RWPE2 (cell line): Measurements from ENCODE around the gene GPR17.

Source experiments
- ATAC-seq: fragments of 200-7000 bp; cut with Tn5 transposase; 3 replicates; pipeline ENCODE4 v1.9.1; 2021; ENCODE audit warnings: low read depth
- DNase-seq: peaks from one replicate; pipeline ENCODE4 v3.0.0-alpha.2; 2020; ENCODE audit warnings: low spot score
- H3K27ac ChIP-seq: fragments of 450-650 bp; 2 replicates; pipeline ENCODE4 v1.5.1; 2017; ENCODE audit warnings: mild to moderate bottlenecking; ENCODE audit not compliant: poor library complexity, severe bottlenecking
- H3K27me3 ChIP-seq: fragments of 250-450 bp; sonication (Bioruptor Pico); 2 replicates; pipeline ENCODE4 v1.5.1; 2021; ENCODE audit warnings: mild to moderate bottlenecking, moderate library complexity; ENCODE audit not compliant: insufficient read depth, poor library complexity, severe bottlenecking
- H3K36me3 ChIP-seq: fragments of 250-450 bp; sonication (Bioruptor Pico); 2 replicates; pipeline ENCODE4 v1.5.1; 2020; ENCODE audit warnings: low read depth, mild to moderate bottlenecking, moderate library complexity
- H3K4me1 ChIP-seq: fragments of 250-450 bp; sonication (Bioruptor Pico); 2 replicates; pipeline ENCODE4 v1.5.1; 2021; ENCODE audit warnings: mild to moderate bottlenecking, moderate library complexity; ENCODE audit not compliant: insufficient read depth, poor library complexity, severe bottlenecking
- H3K4me3 ChIP-seq: fragments of 250-450 bp; sonication (Bioruptor Pico); 2 replicates; pipeline ENCODE4 v1.5.1; 2021; ENCODE audit warnings: mild to moderate bottlenecking, moderate library complexity; ENCODE audit not compliant: severe bottlenecking
- H3K9me3 ChIP-seq: fragments of 250-450 bp; sonication (Bioruptor Pico); 2 replicates; pipeline ENCODE4 v1.5.1; 2021; ENCODE audit warnings: mild to moderate bottlenecking, moderate library complexity; ENCODE audit not compliant: severe bottlenecking
- CTCF ChIP-seq: fragments of 450-650 bp; IDR thresholded peaks from one replicate; pipeline ENCODE4 v1.5.1; 2017; ENCODE audit warnings: mild to moderate bottlenecking, moderate library complexity; ENCODE audit not compliant: poor library complexity, severe bottlenecking

Gene GPR17

GRCh38 chr2:127645395-127646291 lies at the start of gene GPR17:
Gene GPR17, plus strand, starts transcription at chr2:127646153. Its CDS starts 4,583 bp downstream, at chr2:127650736.
- ATAC-seq: no peak
- Histone ChIP-seq H3K27ac (peak within 1 kb of the TSS; percentile 28), H3K9me3 (no peaks in the 10 kb centered on the region), H3K27me3 (no peaks in the 10 kb centered on the region), H3K36me3 (no peaks in the 10 kb centered on the region), H3K4me1 (peaks cover 11% of the 10 kb centered on the region), H3K4me3 (no peak within 1 kb of the TSS)
- TF ChIP-seq CTCF: no peak
- DNase-seq: no peak

GRCh38 chr2:127596311-127597045 lies 49.5 kb upstream of the GPR17 start:
- TF ChIP-seq CTCF: no peak
- H3K4me1 ChIP-seq: no peaks in the 10 kb centered on the region
- no peak for DNase-seq
- no peaks in the 10 kb centered on the region for H3K9me3 ChIP-seq
- H3K4me3 ChIP-seq: no peak overlapping the region
- no peak for ATAC-seq
- no peak overlapping the region for H3K27ac ChIP-seq
- H3K27me3 ChIP-seq: no peaks in the 10 kb centered on the region
- H3K36me3 ChIP-seq: no peaks in the 10 kb centered on the region

- peak overlapping the region; percentile 4 for H3K27ac ChIP-seq
- DNase-seq: no peak
These were observed 48.6 kb upstream of the GPR17 start for GRCh38 chr2:127597046-127597983.

GRCh38 chr2:127597984-127598380 lies 48.0 kb upstream of the GPR17 start:
- Histone ChIP-seq H3K4me3 (no peak overlapping the region), H3K36me3 (no peaks in the 10 kb centered on the region), H3K4me1 (no peaks in the 10 kb centered on the region), H3K27ac (peak overlapping the region; percentile 4), H3K9me3 (no peaks in the 10 kb centered on the region), H3K27me3 (no peaks in the 10 kb centered on the region)
- TF ChIP-seq CTCF: no peak
- ATAC-seq: peak; percentile 56; the same call in 1 of the 3 replicates
- DNase-seq: no peak

More at GRCh38 chr2:127597046-127597983, 48.6 kb upstream of the GPR17 start:
- Histone ChIP-seq H3K4me3 (no peak overlapping the region), H3K9me3 (no peaks in the 10 kb centered on the region), H3K27me3 (no peaks in the 10 kb centered on the region), H3K4me1 (no peaks in the 10 kb centered on the region), H3K36me3 (no peaks in the 10 kb centered on the region)
- no peak for TF ChIP-seq CTCF
- ATAC-seq: no peak
